GM12865 (cell line): ENCODE measurements around the gene USF1.

Experiments used
- DNase-seq: peaks from one replicate; pipeline ENCODE4 v3.0.0; 2010; ENCODE audit warnings: low read depth
- H3K4me3 ChIP-seq: 2 replicates; pipeline ENCODE4 v1.5.1; 2011; ENCODE audit warnings: mild to moderate bottlenecking, low read depth, low read length, control low read depth
- TF ChIP-seq, protein P1 (sequence below): IDR thresholded peaks from 2 replicates; pipeline ENCODE4 v1.5.1; 2011; ENCODE audit warnings: low read length, control low read depth, low read depth, inconsistent platforms; ENCODE audit not compliant: insufficient read depth; ENCODE audit errors: missing control alignments

Gene USF1

DNA sequence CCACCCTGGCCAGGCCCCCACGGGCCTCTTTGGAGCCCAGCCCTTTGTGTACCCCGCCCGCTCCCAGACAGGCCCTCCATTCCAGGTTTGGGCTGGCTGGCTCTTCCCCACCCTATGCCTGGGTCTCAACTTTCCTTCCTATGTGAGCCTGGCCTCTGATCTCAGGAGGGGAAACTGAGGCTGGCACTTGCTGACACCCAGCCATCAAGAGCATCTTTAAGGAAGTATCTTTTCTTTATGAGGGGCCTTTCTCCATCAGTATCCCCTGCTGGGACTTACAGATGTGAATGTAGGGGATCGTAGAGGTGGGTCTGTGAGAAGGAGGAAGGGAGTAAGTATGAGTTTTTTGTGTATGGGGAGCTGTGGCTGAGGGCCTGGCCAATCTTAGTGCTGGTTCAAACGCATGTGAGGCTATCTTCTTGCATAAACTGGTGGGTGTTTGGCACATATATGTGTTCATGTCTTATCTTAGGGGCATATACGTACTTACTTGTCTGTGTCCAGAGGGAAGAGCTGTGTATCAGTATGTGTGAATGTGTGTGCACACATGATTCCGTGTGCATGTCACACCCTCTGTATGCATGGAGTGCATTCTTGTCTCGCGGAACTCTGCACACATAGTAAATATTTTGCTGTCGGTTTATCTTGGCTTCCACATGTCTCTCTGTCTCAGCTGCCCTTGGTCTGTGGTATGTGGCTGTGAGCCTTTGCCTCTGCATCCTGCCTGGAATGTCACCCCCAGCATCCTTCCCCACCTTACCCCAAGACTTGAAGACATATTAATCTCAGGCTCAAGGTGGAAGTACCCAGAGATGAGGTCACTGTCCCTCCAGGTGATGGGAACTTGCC, 38.2 kb upstream of the USF1 start:
- H3K4me3 ChIP-seq, result no peak overlapping the region
- DNase-seq, result no peak
- TF ChIP-seq, protein P1, sequence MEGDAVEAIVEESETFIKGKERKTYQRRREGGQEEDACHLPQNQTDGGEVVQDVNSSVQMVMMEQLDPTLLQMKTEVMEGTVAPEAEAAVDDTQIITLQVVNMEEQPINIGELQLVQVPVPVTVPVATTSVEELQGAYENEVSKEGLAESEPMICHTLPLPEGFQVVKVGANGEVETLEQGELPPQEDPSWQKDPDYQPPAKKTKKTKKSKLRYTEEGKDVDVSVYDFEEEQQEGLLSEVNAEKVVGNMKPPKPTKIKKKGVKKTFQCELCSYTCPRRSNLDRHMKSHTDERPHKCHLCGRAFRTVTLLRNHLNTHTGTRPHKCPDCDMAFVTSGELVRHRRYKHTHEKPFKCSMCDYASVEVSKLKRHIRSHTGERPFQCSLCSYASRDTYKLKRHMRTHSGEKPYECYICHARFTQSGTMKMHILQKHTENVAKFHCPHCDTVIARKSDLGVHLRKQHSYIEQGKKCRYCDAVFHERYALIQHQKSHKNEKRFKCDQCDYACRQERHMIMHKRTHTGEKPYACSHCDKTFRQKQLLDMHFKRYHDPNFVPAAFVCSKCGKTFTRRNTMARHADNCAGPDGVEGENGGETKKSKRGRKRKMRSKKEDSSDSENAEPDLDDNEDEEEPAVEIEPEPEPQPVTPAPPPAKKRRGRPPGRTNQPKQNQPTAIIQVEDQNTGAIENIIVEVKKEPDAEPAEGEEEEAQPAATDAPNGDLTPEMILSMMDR, result no peak

DNA sequence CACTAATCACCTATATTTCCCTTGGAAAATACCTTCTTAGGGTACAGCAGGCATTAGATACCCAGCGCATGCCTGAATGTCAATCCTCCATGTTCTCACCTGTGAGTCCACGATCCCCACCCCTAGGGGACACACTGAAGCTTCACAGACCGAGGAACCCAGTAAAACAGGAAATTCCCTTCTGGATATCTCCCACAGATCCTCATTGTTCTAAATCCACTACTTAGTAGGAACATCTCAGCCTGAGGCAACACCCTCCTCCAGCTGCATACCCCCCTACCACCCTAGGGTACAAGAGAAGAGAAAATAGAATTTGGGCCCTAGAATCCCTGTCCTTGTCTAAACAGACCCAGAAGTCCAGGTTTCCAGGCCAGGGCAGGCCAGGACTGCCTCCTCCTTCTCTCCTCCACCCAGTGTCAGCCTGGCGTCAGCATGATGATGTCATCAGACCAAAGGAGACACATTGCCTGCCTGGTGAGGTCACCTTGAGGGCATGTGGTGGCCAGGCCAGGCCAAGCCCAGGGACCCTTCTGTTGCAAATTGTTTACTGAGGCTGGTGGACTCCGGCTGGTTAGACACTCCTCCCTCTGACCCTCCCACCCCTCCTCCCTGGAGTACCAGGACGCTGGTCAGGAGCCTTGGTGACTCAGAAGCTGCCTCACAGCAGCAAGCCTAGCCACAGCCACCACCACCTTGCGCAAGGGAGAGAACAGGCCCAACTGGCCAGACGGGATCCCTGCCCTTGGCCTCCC, 37.4 kb upstream of the USF1 start:
- DNase-seq, result no peak
- TF ChIP-seq, protein P1, result no peak
- no peak overlapping the region for H3K4me3 ChIP-seq

DNA sequence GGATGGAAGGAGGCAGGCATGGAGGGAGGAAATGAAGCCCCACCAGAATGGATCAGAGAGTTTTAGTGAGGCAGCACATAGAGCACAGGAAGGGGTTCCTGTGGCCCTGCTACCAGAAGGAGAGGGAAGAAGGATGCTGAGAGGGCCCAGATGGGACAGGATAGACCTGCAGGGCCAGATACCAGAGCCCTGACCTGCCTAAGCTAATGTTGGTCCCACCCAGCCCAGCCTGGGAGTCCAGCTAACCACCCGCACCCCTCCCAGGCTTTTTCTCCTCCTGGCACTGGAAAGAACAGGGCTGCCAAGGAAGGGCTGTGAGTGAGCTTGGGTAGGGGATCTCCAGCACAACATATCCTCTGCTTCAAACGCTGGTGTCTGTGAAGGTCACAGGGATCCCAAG, 36.7 kb upstream of the USF1 start:
- no peak for DNase-seq
- TF ChIP-seq, protein P1, result no peak

DNA sequence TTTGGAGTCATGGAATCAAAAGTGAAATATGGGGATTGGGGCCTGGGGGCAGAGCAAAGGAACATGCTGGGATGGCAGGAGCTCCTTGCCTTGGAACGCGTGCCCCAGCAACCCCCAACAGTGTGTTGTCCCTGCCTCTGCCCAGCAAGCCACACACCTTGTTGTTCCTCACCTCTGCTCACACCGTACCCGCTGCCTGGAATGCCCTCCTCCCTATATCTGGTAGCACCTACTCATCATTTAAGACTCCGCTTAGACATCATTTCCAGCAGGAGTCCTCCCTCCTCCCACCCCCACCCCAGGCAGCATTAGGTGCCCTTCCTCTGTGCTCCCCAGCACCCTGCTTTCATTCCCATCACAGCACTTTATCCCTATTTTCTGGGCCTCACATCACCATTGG, 35.7 kb upstream of the USF1 start:
- H3K4me3 ChIP-seq, result no peak overlapping the region
- no peak for DNase-seq
- TF ChIP-seq, protein P1, result no peak

More for the DNA sequence above, 36.7 kb upstream of the USF1 start:
- no peak overlapping the region for H3K4me3 ChIP-seq

DNA sequence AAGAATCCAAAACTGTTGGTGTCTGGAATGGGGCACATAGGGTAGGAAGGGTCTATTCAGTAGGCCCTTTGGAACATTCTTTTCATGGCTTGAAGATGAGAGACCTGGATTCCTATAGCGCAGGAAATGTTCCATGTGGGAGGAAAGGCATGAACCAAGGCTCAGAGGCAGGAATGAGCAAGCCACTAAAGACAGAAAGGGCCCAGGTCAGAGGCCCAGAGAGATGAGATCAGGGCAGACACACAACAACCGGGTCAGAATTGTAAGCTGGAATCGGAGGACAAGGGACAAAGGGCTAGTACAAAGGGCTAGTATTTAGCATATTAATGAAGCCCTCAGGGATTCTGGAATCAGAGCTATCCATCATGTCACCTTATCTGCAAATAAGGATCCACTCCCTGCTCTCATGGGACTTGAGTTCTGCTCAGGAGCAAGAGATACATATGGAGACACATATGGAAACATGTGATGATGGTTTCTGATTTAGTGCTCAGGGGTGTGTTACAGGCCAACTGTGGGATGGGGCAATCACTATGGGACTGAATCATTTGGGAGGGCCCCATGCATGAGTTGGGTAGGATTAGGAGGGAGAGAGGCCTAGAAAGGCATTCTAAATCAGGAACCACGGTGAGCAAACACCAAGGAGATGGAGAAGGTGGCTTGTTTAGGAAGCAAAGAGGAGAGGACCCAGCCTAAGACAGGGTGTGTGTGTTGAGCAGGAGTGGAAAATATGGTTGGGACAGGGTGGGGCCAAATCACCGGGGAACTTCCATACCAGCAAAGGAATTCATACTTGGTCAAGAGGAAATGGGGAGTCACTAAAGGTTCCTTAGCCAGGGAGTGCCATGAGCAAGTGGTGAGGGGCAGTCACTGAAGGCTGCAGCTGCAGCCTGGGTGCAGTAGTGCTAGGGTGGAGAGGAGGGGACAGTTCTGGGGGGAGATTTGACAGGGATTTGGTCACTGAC, 34.9 kb upstream of the USF1 start:
- TF ChIP-seq, protein P1, result no peak
- no peak for DNase-seq
- H3K4me3 ChIP-seq, result no peak overlapping the region

DNA sequence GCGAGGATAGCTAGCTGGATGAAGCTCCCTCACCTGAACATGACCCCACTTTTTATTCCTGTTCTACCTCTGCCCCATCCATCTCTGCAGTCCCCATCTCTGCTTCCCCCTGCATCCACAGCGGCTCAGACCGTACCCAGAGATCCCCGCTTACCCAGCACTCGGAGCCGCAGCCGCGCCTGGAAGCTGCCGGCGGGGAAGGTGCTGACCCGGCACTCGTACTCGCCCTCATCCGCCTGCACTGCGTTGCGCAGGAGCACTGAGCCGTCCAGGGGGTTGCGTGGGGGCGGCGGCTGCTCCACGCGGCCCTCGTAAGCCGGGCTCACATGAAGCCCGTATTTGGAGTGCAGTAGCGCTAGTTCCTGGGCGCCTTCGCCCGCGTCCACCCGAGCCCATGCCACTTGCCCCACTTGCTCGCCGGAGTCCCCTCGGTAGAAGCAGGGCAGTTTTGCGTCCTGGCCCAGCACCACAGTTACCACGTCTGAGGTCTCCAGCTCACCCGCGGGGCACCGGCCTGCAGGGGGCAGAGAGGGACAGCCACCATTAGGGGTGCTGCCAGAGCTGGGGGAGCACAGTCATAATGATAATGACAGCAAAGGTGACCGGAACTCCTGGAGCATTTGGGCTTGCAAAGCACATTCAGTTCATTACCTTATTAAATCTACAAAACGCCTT, 33.8 kb upstream of the USF1 start:
- DNase-seq, result peak; percentile 37
- H3K4me3 ChIP-seq, result no peak overlapping the region
- TF ChIP-seq, protein P1, result peak; percentile 29
